K562 (cell line): ENCODE data around the gene SAMD8. TPM values are rescaled to one million over a fixed set of nuclear protein-coding genes. Genes with fewer than 3 reads are reported as not detected.

Source experiments
- ATAC-seq: fragments of 200-7000 bp; cut with Tn5 transposase; 3 replicates; pipeline ENCODE4 v1.9.1; 2020; ENCODE audit warnings: moderate library complexity
- BruUV-seq: library from RNA; stranded (reverse); fragments of 400-500 nt; replicated peaks from 2 replicates; lab custom pipeline; 2021; lab: Mats Ljungman, UMichigan
- CTCF ChIA-PET: fragments of 300-600 bp; formaldehyde crosslinking; extraction: SDS; loops from one replicate; lab custom pipeline; 2021; ENCODE audit warnings: low intra/inter-chr PET ratio; lab: Yijun Ruan, JAX
- POLR2A ChIA-PET: fragments of 300-600, 350-650 bp; sonication (Branson Sonifier 250); formaldehyde crosslinking; extraction: SDS; loops from one replicate; lab custom pipeline; 2021; ENCODE audit warnings: antibody characterized with exemption, inconsistent platforms; lab: Yijun Ruan, JAX
- DNase-seq, 4 experiments: peaks; one replicate each; pipeline versions ENCODE4 v3.0.0 to v3.0.0-alpha.2; 2011 to 2018; ENCODE audit warnings: low spot score in 3 of 4, mixed read lengths in 3 of 4; ENCODE audit errors: extremely low read depth in 1 of 4
- FAIRE-seq: peaks from 2 replicates; lab custom pipeline; 2011; peaks lifted over from hg19 to GRCh38; lab: Jason Lieb, UNC
- H2AFZ ChIP-seq: 2 replicates; pipeline ENCODE4 v1.6.0; 2011; ENCODE audit warnings: low read depth, low read length, control low read depth, inconsistent platforms
- H3K27ac ChIP-seq: fragments of 200-600 bp; 3 replicates; pipeline ENCODE4 v1.8.0; 2011; ENCODE audit warnings: low read depth, mild to moderate bottlenecking, control low read depth, inconsistent platforms, low read length, moderate library complexity, mixed read lengths; ENCODE audit errors: extremely low read depth
- H3K27me3 ChIP-seq, 2 experiments: fragments of 300-600 bp in 1 of 2; 2 replicates in 1 of 2; 3 replicates in 1 of 2; pipeline versions ENCODE4 v1.6.0 to v1.8.0; 2011; ENCODE audit warnings: inconsistent platforms in 2 of 2, low read length in 2 of 2, mild to moderate bottlenecking in 1 of 2, mixed read lengths in 1 of 2, moderate library complexity in 1 of 2; ENCODE audit not compliant: control insufficient read depth in 2 of 2, insufficient read depth in 2 of 2
- H3K36me3 ChIP-seq: fragments of 300-600 bp; 3 replicates; pipeline ENCODE4 v1.8.0; 2011; ENCODE audit warnings: mild to moderate bottlenecking, low read length, inconsistent platforms; ENCODE audit not compliant: control insufficient read depth, insufficient read depth
- H3K4me1 ChIP-seq, 2 experiments: fragments of 200-600 bp in 1 of 2; replicated peaks in 1 of 2; 2 replicates in 1 of 2; 3 replicates in 1 of 2; pipeline versions ENCODE4 v1.5.1 to v1.8.0; 2011; ENCODE audit warnings: inconsistent platforms in 2 of 2, low read length in 2 of 2, mild to moderate bottlenecking in 1 of 2, mixed read lengths in 1 of 2, moderate library complexity in 1 of 2; ENCODE audit not compliant: control insufficient read depth in 2 of 2, insufficient read depth in 2 of 2
- H3K4me2 ChIP-seq: 2 replicates; pipeline ENCODE4 v1.6.1; 2011; ENCODE audit warnings: low read length, control low read depth, inconsistent platforms, mixed read lengths; ENCODE audit not compliant: insufficient read depth
- H3K4me3 ChIP-seq: fragments of 200-600 bp; sonication (generic), shearing (Covaris generic); 2 replicates; pipeline ENCODE4 v1.5.1; 2016; ENCODE audit warnings: control low read depth, inconsistent platforms
- H3K79me2 ChIP-seq: fragments of 200-600 bp; 3 replicates; pipeline ENCODE4 v1.8.0; 2011; ENCODE audit warnings: low read length, inconsistent platforms; ENCODE audit not compliant: control insufficient read depth, insufficient read depth
- H3K9ac ChIP-seq, 2 experiments: 2 replicates each; pipeline versions ENCODE4 v1.6.0 to v1.6.1; 2011; ENCODE audit warnings: low read depth in 2 of 2, low read length in 2 of 2, control low read depth in 1 of 2, inconsistent platforms in 1 of 2, mild to moderate bottlenecking in 1 of 2, mixed read lengths in 1 of 2; ENCODE audit not compliant: insufficient read depth in 1 of 2
- H3K9me1 ChIP-seq: one replicate; pipeline ENCODE4 v1.6.0; 2011; ENCODE audit warnings: inconsistent platforms, mild to moderate bottlenecking, low read length, moderate library complexity; ENCODE audit not compliant: control insufficient read depth, insufficient read depth
- H3K9me3 ChIP-seq: replicated peaks from 2 replicates; pipeline ENCODE4 v1.5.1; 2011; ENCODE audit warnings: low read depth, low read length, inconsistent platforms; ENCODE audit not compliant: control insufficient read depth, insufficient read depth
- H4K20me1 ChIP-seq: replicated peaks from 2 replicates; pipeline ENCODE4 v1.6.1; 2011; ENCODE audit warnings: low read length, inconsistent platforms, mixed read lengths; ENCODE audit not compliant: control insufficient read depth, insufficient read depth
- ILK ChIP-seq: fragments of 450-650 bp; IDR thresholded peaks from 2 replicates; pipeline ENCODE4 v1.6.1; 2016; ENCODE audit warnings: missing genetic modification characterization, low read depth, mild to moderate bottlenecking, missing compliant biosample characterization, moderate library complexity, borderline replicate concordance
- NFATC3 ChIP-seq: fragments of 450-650 bp; IDR thresholded peaks from 2 replicates; pipeline ENCODE4 v1.6.1; 2017; ENCODE audit warnings: mild to moderate bottlenecking
- RBFOX2 ChIP-seq: fragments of 200-400 bp; formaldehyde crosslinking; IDR thresholded peaks from 2 replicates; pipeline ENCODE4 v1.6.1; 2017; ENCODE audit warnings: low read depth, mild to moderate bottlenecking, low read length, moderate library complexity
- SIRT6 ChIP-seq: IDR thresholded peaks from one replicate; pipeline ENCODE4 v1.6.1; 2012; ENCODE audit warnings: low read depth, mild to moderate bottlenecking, control low read depth, inconsistent platforms, low read length, moderate library complexity
- ZNF24 ChIP-seq: fragments of 450-650 bp; IDR thresholded peaks from 2 replicates; pipeline ENCODE4 v1.6.1; 2016
- WGBS: fragments of 100-300 bp; shearing (Covaris generic); methylation state at CpG from one replicate; pipeline ENCODE4 v1.1.6; 2016; ENCODE audit warnings: low coverage, mixed read lengths; ENCODE audit not compliant: insufficient coverage; ENCODE audit errors: missing lambda C conversion rate; 5-methylcytosine and 5-hydroxymethylcytosine counted together
- in situ Hi-C: fragments of 300-500 bp; cut with MboI; formaldehyde crosslinking; loops from 4 replicates; pipeline ENCODE4 v1.15.0; 2018; ENCODE audit warnings: inconsistent platforms, mixed read lengths
- intact Hi-C: fragments of 100-400 bp; cut with micrococcal nuclease; formaldehyde crosslinking; loops from 2 replicates; pipeline ENCODE4 v1.14.2; 2022
- polyA plus RNA-seq, 8 experiments: library from polyadenylated mRNA; depleted of rRNA in 4 of 8; stranded (reverse) in 5 of 8; unstranded in 3 of 8; fragments of >200 nt; fragmentation: Nextera tagmentation in 2 of 8; fragmentation: Illumina TruSeq in 1 of 8; extraction: Ambion mirVana in 2 of 8; extraction: Trizol in 1 of 8; gene quantifications; 2 replicates each; pipeline versions ENCODE4 v1.2.1 to v1.2.3, GENCODE V29; 2011 to 2014; ENCODE audit warnings: inconsistent platforms in 1 of 8, missing spikeins in 1 of 8
- total RNA-seq, 7 experiments: library from RNA; depleted of rRNA in 6 of 7; stranded (reverse); fragments of >200 nt in 6 of 7; fragmentation: Illumina TruSeq in 2 of 7; extraction: Trizol in 2 of 7; gene quantifications; 2 replicates each; pipeline versions ENCODE4 v1.2.1 to v1.2.3, GENCODE V29; 2011 to 2021; ENCODE audit warnings: low replicate concordance in 1 of 7
- TF ChIP-seq, protein P1 (sequence below): fragments of 450-650 bp; formaldehyde crosslinking; IDR thresholded peaks from 2 replicates; pipeline ENCODE4 v1.4.0; 2020; ENCODE audit warnings: mild to moderate bottlenecking, moderate library complexity
- TF ChIP-seq, protein P2 (sequence below): sonication (generic); formaldehyde crosslinking; IDR thresholded peaks from 2 replicates; pipeline ENCODE4 v1.8.1; 2023; ENCODE audit warnings: missing genetic modification reagents, mild to moderate bottlenecking, borderline replicate concordance
- TF ChIP-seq, protein P3 (sequence below): fragments of 450-650 bp; formaldehyde crosslinking; IDR thresholded peaks from 2 replicates; pipeline ENCODE4 v1.4.0; 2020; ENCODE audit warnings: mild to moderate bottlenecking, mixed read lengths
- TF ChIP-seq, protein P4 (sequence below): sonication (generic); formaldehyde crosslinking; IDR thresholded peaks from 2 replicates; pipeline ENCODE4 v1.8.1; 2022; ENCODE audit warnings: missing genetic modification reagents

The SAMD8 gene
- total and polyA plus RNA-seq, 9 of the 15 experiments (the other 6 are each of a cell fraction or from before 2014, with no cell fraction given), result 2.7 to 16.1 (median 6.2) TPM

DNA sequence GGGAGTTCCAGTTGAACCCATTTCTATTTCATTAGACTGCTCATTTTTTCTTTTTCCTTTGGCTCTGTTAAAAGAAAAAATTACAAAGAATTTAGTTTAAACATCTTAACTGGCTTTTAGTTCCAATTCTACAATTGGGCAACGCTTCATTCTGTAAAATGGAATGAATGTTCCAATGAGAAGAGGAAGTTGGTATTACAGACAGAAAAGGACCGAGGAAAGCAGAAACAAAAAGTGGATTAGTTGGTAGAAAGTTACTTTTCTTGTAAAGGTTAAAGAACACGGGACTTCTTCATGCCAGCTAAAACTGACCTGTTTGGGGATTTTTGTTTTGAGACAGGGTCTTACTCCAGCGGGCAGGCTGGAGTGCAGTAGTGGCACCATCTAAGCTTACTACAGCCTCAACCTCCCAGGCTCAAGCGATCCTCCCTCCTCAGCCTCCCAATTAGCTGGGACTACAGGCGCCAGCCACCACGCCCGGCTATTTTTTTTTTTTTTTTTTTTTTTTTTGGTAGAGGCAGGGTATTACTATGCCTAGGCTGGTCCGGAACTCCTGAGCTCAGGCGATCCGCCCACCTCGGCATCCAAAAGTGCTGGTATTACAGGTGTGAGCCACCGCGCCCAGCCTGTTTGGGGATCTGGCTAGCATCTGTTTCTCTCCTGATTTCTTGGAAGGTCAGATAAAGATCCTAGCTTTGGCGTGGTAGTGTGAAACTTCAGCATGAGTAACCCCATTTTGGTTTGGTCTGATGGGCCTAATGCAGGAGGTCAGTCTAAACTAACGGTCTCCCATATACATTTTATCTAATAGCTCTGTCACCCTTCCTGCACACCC lies 97.8 kb downstream of the SAMD8 start:
- in situ Hi-C loops, result no loop called here
- no peak for FAIRE-seq
- H3K36me3 ChIP-seq, result peaks cover 30% of the 10 kb centered on the region
- H3K27ac ChIP-seq, result peak overlapping the region; percentile 97
- no peaks in the 10 kb centered on the region for H3K9me3 ChIP-seq
- BruUV-seq, result no TSS peak
- peak overlapping the region; percentile 93 to 98 for H3K9ac ChIP-seq
- peak overlapping the region; percentile 97 for H3K4me3 ChIP-seq
- H3K27me3 ChIP-seq, result no peaks in the 10 kb centered on the region
- no peak for ATAC-seq
- peaks cover 38% of the 10 kb centered on the region for H3K79me2 ChIP-seq
- no peaks in the 10 kb centered on the region for H3K9me1 ChIP-seq
- H3K4me2 ChIP-seq, result peak overlapping the region; percentile 99
- intact Hi-C loops, result no loop called here
- peaks cover 39 to 40% of the 10 kb centered on the region in 2 experiments for H3K4me1 ChIP-seq
- ChIA-PET CTCF (no interaction called here), POLR2A (interaction anchor here (0.7 to 8.9 kb wide), 8 partner anchors 8 to 461 kb away, joined by 3 to 74 read pairs (median 18); partner anchors contain the start of gene COMTD1)
- H4K20me1 ChIP-seq, result peaks cover 7% of the 10 kb centered on the region; the same call in 1 of the 2 replicates
- peak overlapping the region; percentile 93 for H2AFZ ChIP-seq
- DNase-seq, result no peak
- WGBS, result 62% methylated on average over 16 of the region's 16 CpGs
- TF ChIP-seq ILK (tag) (peak; percentile 68; the same call in 1 of the 2 replicates), ZNF24 (no peak), NFATC3 (no peak), SIRT6 (no peak), RBFOX2 (no peak)
- TF ChIP-seq, protein P1, sequence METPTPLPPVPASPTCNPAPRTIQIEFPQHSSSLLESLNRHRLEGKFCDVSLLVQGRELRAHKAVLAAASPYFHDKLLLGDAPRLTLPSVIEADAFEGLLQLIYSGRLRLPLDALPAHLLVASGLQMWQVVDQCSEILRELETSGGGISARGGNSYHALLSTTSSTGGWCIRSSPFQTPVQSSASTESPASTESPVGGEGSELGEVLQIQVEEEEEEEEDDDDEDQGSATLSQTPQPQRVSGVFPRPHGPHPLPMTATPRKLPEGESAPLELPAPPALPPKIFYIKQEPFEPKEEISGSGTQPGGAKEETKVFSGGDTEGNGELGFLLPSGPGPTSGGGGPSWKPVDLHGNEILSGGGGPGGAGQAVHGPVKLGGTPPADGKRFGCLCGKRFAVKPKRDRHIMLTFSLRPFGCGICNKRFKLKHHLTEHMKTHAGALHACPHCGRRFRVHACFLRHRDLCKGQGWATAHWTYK (CRISPR knock-in tag), result peak; percentile 96
- TF ChIP-seq, protein P2, sequence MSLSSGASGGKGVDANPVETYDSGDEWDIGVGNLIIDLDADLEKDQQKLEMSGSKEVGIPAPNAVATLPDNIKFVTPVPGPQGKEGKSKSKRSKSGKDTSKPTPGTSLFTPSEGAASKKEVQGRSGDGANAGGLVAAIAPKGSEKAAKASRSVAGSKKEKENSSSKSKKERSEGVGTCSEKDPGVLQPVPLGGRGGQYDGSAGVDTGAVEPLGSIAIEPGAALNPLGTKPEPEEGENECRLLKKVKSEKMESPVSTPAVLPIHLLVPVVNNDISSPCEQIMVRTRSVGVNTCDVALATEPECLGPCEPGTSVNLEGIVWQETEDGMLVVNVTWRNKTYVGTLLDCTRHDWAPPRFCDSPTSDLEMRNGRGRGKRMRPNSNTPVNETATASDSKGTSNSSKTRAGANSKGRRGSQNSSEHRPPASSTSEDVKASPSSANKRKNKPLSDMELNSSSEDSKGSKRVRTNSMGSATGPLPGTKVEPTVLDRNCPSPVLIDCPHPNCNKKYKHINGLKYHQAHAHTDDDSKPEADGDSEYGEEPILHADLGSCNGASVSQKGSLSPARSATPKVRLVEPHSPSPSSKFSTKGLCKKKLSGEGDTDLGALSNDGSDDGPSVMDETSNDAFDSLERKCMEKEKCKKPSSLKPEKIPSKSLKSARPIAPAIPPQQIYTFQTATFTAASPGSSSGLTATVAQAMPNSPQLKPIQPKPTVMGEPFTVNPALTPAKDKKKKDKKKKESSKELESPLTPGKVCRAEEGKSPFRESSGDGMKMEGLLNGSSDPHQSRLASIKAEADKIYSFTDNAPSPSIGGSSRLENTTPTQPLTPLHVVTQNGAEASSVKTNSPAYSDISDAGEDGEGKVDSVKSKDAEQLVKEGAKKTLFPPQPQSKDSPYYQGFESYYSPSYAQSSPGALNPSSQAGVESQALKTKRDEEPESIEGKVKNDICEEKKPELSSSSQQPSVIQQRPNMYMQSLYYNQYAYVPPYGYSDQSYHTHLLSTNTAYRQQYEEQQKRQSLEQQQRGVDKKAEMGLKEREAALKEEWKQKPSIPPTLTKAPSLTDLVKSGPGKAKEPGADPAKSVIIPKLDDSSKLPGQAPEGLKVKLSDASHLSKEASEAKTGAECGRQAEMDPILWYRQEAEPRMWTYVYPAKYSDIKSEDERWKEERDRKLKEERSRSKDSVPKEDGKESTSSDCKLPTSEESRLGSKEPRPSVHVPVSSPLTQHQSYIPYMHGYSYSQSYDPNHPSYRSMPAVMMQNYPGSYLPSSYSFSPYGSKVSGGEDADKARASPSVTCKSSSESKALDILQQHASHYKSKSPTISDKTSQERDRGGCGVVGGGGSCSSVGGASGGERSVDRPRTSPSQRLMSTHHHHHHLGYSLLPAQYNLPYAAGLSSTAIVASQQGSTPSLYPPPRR (CRISPR knock-in tag), result no peak
- TF ChIP-seq, protein P3, sequence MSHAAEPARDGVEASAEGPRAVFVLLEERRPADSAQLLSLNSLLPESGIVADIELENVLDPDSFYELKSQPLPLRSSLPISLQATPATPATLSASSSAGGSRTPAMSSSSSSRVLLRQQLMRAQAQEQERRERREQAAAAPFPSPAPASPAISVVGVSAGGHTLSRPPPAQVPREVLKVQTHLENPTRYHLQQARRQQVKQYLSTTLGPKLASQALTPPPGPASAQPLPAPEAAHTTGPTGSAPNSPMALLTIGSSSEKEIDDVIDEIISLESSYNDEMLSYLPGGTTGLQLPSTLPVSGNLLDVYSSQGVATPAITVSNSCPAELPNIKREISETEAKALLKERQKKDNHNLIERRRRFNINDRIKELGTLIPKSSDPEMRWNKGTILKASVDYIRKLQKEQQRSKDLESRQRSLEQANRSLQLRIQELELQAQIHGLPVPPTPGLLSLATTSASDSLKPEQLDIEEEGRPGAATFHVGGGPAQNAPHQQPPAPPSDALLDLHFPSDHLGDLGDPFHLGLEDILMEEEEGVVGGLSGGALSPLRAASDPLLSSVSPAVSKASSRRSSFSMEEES (CRISPR knock-in tag), result no peak; the same call in 1 of the 2 replicates
- TF ChIP-seq, protein P4, sequence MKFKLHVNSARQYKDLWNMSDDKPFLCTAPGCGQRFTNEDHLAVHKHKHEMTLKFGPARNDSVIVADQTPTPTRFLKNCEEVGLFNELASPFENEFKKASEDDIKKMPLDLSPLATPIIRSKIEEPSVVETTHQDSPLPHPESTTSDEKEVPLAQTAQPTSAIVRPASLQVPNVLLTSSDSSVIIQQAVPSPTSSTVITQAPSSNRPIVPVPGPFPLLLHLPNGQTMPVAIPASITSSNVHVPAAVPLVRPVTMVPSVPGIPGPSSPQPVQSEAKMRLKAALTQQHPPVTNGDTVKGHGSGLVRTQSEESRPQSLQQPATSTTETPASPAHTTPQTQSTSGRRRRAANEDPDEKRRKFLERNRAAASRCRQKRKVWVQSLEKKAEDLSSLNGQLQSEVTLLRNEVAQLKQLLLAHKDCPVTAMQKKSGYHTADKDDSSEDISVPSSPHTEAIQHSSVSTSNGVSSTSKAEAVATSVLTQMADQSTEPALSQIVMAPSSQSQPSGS, result no peak
